ENCODE data around the gene HDAC5.

Gene HDAC5

DNA sequence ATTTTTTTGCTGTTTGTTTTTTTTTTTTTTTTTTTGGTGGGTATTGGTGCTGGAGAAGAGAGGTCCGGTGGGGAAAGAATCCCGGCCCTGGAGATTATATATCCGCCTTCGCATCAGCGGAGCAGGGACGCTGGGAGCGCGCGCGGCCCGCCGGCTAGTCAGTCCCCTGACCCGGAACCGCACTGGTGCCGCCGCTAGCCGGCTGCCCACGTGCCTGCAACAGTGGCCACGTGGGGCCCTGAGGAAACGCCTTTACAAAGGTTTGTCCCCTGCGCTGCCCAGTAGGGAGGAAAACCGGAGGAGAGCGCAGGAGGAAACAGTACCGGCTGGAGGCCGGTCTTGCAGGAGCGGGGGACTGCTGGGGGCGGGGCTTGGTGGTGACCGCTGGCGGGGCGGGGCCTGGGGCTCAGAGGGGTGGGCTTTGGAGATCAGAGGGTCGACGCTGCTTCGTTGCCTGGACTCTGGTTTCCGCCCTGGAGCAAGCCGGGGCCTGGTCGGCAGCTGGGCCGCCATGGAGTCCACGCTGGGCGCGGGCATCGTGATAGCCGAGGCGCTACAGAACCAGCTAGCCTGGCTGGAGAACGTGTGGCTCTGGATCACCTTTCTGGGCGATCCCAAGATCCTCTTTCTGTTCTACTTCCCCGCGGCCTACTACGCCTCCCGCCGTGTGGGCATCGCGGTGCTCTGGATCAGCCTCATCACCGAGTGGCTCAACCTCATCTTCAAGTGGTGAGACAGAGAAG, 52.8 kb downstream of the HDAC5 start, which contains the start of gene G6PC3:
Gene G6PC3 (plus strand): TSS at position 281 of the 743 bp plus-strand sequence. CDS start 231 bp downstream, at position 512.
- DNase-seq = peak; percentile 94
- Histone ChIP-seq H3K79me2 (ENCODE audit: insufficient read depth, low read length) (peaks cover 51% of the 10 kb centered on the region), H3K27me3 (ENCODE audit: insufficient read depth, low read length, poor library complexity) (no peaks in the 10 kb centered on the region), H3K9ac (ENCODE audit: low read depth, low read length) (peak within 1 kb of the TSS; percentile 91), H3K4me3 (ENCODE audit: low read depth in 1 of 2, low read length in 2 of 2) (peak within 1 kb of the TSS; percentile 45 to 99), H3K9me3 (ENCODE audit: insufficient read depth, low read length, severe bottlenecking) (no peaks in the 10 kb centered on the region), H2AFZ (ENCODE audit: low read depth, low read length) (peak within 1 kb of the TSS; percentile 98), H4K20me1 (ENCODE audit: insufficient read depth, low read length) (peaks cover 7% of the 10 kb centered on the region; the same call in 1 of the 2 replicates), H3K4me2 (ENCODE audit: insufficient read depth, low read length) (peak within 1 kb of the TSS; percentile 90), H3K36me3 (ENCODE audit: insufficient read depth, low read length) (peaks cover 26% of the 10 kb centered on the region), H3K27ac (ENCODE audit: low read length) (peak within 1 kb of the TSS; percentile 95), H3K4me1 (ENCODE audit: insufficient read depth, low read length) (peaks cover 40% of the 10 kb centered on the region)
- no peak for TF ChIP-seq EZH2 (IDR thresholded peaks at IDR 0.05; ENCODE audit: borderline replicate concordance, low read depth, low read length, severe bottlenecking)
- TF ChIP-seq, protein P1, sequence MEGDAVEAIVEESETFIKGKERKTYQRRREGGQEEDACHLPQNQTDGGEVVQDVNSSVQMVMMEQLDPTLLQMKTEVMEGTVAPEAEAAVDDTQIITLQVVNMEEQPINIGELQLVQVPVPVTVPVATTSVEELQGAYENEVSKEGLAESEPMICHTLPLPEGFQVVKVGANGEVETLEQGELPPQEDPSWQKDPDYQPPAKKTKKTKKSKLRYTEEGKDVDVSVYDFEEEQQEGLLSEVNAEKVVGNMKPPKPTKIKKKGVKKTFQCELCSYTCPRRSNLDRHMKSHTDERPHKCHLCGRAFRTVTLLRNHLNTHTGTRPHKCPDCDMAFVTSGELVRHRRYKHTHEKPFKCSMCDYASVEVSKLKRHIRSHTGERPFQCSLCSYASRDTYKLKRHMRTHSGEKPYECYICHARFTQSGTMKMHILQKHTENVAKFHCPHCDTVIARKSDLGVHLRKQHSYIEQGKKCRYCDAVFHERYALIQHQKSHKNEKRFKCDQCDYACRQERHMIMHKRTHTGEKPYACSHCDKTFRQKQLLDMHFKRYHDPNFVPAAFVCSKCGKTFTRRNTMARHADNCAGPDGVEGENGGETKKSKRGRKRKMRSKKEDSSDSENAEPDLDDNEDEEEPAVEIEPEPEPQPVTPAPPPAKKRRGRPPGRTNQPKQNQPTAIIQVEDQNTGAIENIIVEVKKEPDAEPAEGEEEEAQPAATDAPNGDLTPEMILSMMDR (IDR thresholded peaks at IDR 0.05; ENCODE audit: borderline replicate concordance, extremely low read depth, low read length, poor library complexity, severe bottlenecking) = no peak
- ATAC-seq (ENCODE audit: insufficient read depth, low read depth) = peak; percentile 76

DNA sequence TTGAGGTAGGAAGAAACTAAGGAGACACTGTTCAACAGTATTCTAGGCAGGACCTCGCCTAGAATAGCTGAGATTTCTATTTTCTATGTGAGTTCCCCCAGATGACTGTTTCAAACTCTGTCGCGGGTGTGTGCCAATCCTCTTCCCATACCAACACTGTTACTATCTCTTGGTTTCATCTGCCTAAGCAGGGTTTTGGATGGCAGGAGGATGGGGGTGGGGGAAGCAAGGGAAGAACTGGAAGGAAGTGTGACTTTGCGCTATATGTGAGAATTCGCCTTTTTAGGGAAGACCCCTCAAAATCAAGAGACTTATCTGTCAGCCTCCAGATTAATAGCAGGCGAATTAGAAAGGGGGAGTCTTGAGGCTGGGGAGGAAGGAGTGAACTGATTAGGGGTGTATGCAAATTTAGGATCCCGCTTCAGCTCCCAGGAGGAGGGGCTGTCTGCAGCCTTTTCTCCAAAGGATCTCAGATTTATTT, 53.4 kb downstream of the HDAC5 start:
- Histone ChIP-seq H3K9me3 (ENCODE audit: insufficient read depth, low read length, severe bottlenecking) (no peaks in the 10 kb centered on the region), H3K4me1 (ENCODE audit: insufficient read depth, low read length) (peaks cover 46% of the 10 kb centered on the region), H3K36me3 (ENCODE audit: insufficient read depth, low read length) (peaks cover 20% of the 10 kb centered on the region), H3K27ac (ENCODE audit: low read length) (peak overlapping the region; percentile 95), H3K79me2 (ENCODE audit: insufficient read depth, low read length) (peaks cover 57% of the 10 kb centered on the region), H3K4me3 (ENCODE audit: low read depth in 1 of 2, low read length in 2 of 2) (peak overlapping the region; percentile 45 to 99; a peak in 3 of 4 replicates), H4K20me1 (ENCODE audit: insufficient read depth, low read length) (peaks cover 12% of the 10 kb centered on the region; the same call in 1 of the 2 replicates), H3K9ac (ENCODE audit: low read depth, low read length) (peak overlapping the region; percentile 91), H2AFZ (ENCODE audit: low read depth, low read length) (peak overlapping the region; percentile 98), H3K27me3 (ENCODE audit: insufficient read depth, low read length, poor library complexity) (no peaks in the 10 kb centered on the region), H3K4me2 (ENCODE audit: insufficient read depth, low read length) (peak overlapping the region; percentile 90)
- ATAC-seq (ENCODE audit: insufficient read depth, low read depth) = no peak
- DNase-seq = peak; percentile 40
- TF ChIP-seq EZH2 (IDR thresholded peaks at IDR 0.05; ENCODE audit: borderline replicate concordance, low read depth, low read length, severe bottlenecking) = no peak
- TF ChIP-seq, protein P1 (IDR thresholded peaks at IDR 0.05; ENCODE audit: borderline replicate concordance, extremely low read depth, low read length, poor library complexity, severe bottlenecking) = no peak

DNA sequence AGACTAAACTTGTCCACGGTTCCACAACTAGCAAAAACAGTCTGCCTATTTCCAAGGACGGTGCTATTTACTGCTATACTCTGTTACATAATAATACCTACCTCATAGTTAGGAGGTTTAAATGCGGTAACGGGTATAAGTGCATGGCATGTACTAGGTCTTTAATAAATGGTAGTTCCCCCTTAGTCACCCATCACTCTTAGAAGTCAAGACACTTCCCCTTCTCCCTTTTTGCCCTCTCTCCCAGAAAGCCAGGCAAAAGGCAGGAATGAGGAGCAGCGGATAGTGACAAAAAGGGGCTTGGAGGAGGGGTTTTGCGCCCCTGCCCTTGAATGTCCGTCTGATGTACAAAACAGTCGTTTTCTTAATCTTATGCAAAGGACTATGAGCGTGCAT, 55.9 kb downstream of the HDAC5 start:
- ATAC-seq (ENCODE audit: insufficient read depth, low read depth) = no peak
- peaks cover 69% of the 10 kb centered on the region for H3K79me2 ChIP-seq (ENCODE audit: insufficient read depth, low read length)
- H3K27ac ChIP-seq (ENCODE audit: low read length) = 0 out of 2 replicates have a peak overlapping the region, but pooled peaks have one; percentile 93
- no peak for DNase-seq
- H3K9me3 ChIP-seq (ENCODE audit: insufficient read depth, low read length, severe bottlenecking) = no peaks in the 10 kb centered on the region
- no peak overlapping the region for H3K4me3 ChIP-seq (ENCODE audit: low read depth in 1 of 2, low read length in 2 of 2)
- 0 out of 2 replicates have a peak overlapping the region, but pooled peaks have one; percentile 93 for H3K9ac ChIP-seq (ENCODE audit: low read depth, low read length)
- H3K27me3 ChIP-seq (ENCODE audit: insufficient read depth, low read length, poor library complexity) = no peaks in the 10 kb centered on the region
- peak overlapping the region; percentile 42 for H2AFZ ChIP-seq (ENCODE audit: low read depth, low read length)
- peaks cover 23% of the 10 kb centered on the region; the same call in 1 of the 2 replicates for H4K20me1 ChIP-seq (ENCODE audit: insufficient read depth, low read length)
- no peak for TF ChIP-seq EZH2 (IDR thresholded peaks at IDR 0.05; ENCODE audit: borderline replicate concordance, low read depth, low read length, severe bottlenecking)
- TF ChIP-seq, protein P1 (IDR thresholded peaks at IDR 0.05; ENCODE audit: borderline replicate concordance, extremely low read depth, low read length, poor library complexity, severe bottlenecking) = no peak
- H3K4me2 ChIP-seq (ENCODE audit: insufficient read depth, low read length) = peak overlapping the region; percentile 78; the same call in 1 of the 2 replicates
- peaks cover 18% of the 10 kb centered on the region for H3K36me3 ChIP-seq (ENCODE audit: insufficient read depth, low read length)
- H3K4me1 ChIP-seq (ENCODE audit: insufficient read depth, low read length) = peaks cover 60% of the 10 kb centered on the region

Measured in DND-41 (cell line).